AG04450 (cell line): ENCODE data around the gene YIF1A. TPM values are rescaled to one million over a fixed set of nuclear protein-coding genes. Genes with fewer than 3 reads are reported as not detected.

Source experiments
- CTCF ChIA-PET: fragments of 300-600, 350-600 bp; formaldehyde crosslinking; extraction: SDS; loops from one replicate; lab custom pipeline; 2022; ENCODE audit warnings: antibody characterized with exemption, inconsistent platforms; lab: Charles Lee
- POLR2A ChIA-PET: fragments of 350-600 bp; formaldehyde crosslinking; extraction: SDS; loops from one replicate; lab custom pipeline; 2021; ENCODE audit warnings: antibody characterized with exemption, inconsistent platforms; lab: Yijun Ruan, JAX
- DNase-seq: peaks from one replicate; pipeline ENCODE4 v3.0.0-alpha.2; 2011; ENCODE audit warnings: low read depth, low spot score
- H3K27ac ChIP-seq: one replicate; pipeline ENCODE4 v1.5.1; 2012; ENCODE audit warnings: low read depth, low read length, control low read depth
- H3K27me3 ChIP-seq: one replicate; pipeline ENCODE4 v1.6.0; 2012; ENCODE audit warnings: low read length; ENCODE audit not compliant: control insufficient read depth, insufficient read depth
- H3K4me3 ChIP-seq: 2 replicates; pipeline ENCODE4 v1.5.1; 2011; ENCODE audit warnings: mild to moderate bottlenecking, low read depth, low read length, control low read depth
- H3K9me3 ChIP-seq: 2 replicates; pipeline ENCODE4 v1.5.1; 2012; ENCODE audit warnings: low read length; ENCODE audit not compliant: control insufficient read depth, insufficient read depth
- polyA minus RNA-seq: library from RNA; depleted of rRNA, polyadenylated mRNA; stranded (reverse); fragments of >200 nt; gene quantifications from 2 replicates; pipeline ENCODE4 v1.2.3, GENCODE V29; 2011; rRNA and poly(A)+ RNA removed
- polyA plus RNA-seq: library from polyadenylated mRNA; depleted of rRNA; stranded (reverse); fragments of >200 nt; gene quantifications from 2 replicates; pipeline ENCODE4 v1.2.3, GENCODE V29; 2011; rRNA removed
- TF ChIP-seq, protein P1 (sequence below): IDR thresholded peaks from 2 replicates; pipeline ENCODE4 v1.5.1; 2011; ENCODE audit warnings: low read depth, low read length, control low read depth, inconsistent platforms

The YIF1A gene, protein sequence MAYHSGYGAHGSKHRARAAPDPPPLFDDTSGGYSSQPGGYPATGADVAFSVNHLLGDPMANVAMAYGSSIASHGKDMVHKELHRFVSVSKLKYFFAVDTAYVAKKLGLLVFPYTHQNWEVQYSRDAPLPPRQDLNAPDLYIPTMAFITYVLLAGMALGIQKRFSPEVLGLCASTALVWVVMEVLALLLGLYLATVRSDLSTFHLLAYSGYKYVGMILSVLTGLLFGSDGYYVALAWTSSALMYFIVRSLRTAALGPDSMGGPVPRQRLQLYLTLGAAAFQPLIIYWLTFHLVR
- 126 and 140 TPM in 2 replicates for polyA plus RNA-seq
- polyA minus RNA-seq = 175 and 209 TPM in 2 replicates

DNA sequence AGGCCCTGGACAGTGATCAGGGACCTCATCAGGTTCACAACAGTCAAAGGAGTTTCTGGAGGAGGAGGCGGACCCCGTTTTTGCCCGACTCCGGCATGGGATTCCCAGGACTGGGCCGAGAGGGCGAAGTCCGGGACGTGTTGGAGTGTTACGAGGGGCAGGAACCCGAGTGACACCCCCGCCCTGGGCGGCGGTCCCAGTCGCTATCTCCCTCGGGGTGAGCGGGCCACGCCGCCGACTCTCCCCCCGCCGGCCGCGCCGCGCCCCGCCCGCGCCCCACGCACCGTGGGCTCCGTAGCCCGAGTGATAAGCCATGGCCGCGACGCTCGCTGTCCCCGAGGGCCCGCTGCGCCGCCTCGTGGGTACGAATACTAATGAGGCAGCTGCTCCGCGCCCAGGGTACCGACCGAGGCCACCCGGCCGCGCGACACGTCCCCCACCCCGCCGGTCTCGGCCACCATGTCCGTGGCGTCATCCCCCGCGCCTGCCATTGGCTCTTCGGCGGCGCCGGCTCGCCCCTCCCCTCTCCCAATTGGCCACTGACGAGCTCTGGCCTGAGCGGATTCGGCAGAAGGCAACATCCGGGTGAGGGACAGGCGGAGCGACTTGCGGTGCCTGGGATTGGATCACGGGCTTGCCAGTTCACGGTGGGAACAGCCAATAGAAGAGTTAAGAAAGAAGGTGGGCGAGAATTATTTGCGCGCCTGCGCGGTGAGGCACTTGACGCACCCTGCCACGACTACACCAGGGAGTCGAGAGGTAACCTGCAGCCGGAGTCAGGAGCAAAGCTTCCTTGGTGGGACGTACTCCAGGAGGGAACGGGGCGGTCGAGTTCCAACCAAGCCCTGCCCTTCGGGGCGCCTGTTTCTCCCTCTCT is at the start of gene YIF1A:
YIF1A (minus strand) TSS at position 473 of the 877 bp plus-strand sequence; CDS start at position 315, 158 bp downstream.
- Histone ChIP-seq H3K9me3 (no peaks in the 10 kb centered on the region), H3K27ac (peak within 1 kb of the TSS; percentile 100), H3K27me3 (peaks cover 19% of the 10 kb centered on the region), H3K4me3 (peak within 1 kb of the TSS; percentile 84)
- POLR2A ChIA-PET = interaction anchor here (0.6 to 2.6 kb wide), 24 partner anchors 9 to 1317 kb away, joined by 3 to 25 read pairs (median 3); partner anchors contain the start of genes BRMS1, CD248, MAJIN and MRPL11
- TF ChIP-seq, protein P1, sequence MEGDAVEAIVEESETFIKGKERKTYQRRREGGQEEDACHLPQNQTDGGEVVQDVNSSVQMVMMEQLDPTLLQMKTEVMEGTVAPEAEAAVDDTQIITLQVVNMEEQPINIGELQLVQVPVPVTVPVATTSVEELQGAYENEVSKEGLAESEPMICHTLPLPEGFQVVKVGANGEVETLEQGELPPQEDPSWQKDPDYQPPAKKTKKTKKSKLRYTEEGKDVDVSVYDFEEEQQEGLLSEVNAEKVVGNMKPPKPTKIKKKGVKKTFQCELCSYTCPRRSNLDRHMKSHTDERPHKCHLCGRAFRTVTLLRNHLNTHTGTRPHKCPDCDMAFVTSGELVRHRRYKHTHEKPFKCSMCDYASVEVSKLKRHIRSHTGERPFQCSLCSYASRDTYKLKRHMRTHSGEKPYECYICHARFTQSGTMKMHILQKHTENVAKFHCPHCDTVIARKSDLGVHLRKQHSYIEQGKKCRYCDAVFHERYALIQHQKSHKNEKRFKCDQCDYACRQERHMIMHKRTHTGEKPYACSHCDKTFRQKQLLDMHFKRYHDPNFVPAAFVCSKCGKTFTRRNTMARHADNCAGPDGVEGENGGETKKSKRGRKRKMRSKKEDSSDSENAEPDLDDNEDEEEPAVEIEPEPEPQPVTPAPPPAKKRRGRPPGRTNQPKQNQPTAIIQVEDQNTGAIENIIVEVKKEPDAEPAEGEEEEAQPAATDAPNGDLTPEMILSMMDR = no peak
- CTCF ChIA-PET = interaction anchor here (0.6 to 2.1 kb wide), 9 partner anchors 23 to 120 kb away, joined by 3 to 8 read pairs (median 4); partner anchors contain the start of gene RIN1
- DNase-seq = peak; percentile 99

DNA sequence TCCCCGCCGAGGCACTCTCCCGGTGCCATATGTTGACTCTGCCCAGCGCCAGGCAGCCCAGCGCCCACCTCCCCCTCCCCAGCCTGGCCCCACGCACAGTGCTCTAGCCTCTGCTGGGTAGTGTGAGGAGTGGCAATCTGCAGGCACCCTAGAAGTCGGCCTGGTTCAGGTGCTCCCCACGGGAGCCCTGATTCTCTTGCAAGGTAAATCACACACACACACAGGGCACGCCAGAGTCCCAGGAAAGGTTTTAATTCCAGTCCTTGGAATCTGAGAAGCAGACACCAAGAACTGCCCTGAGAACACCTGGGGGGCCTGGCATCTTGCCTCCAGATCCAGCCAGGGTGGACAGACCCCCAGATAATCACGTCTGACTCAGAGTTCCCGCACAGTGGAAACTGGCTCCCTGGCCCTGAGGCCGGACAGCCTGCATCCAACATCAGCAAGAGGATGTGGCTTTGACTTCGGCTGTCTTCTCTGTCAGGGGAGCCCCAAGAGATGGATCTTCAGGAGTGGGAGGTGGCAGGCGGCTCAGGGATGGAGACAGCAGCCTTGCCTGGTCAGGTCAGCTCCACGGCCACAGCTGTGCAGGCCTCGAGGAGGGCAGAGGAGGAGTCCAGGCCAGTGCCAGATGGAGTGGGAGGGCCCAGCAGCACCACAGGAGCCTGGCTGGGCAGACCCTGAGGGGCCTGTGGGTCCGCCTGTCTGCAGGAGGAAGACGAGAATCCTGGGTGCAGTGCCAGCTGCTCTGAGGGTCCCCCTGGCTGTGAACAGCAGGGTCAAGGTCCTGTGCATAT is 48.4 kb upstream of the YIF1A start:
- no peaks in the 10 kb centered on the region for H3K27me3 ChIP-seq
- no peak for DNase-seq
- CTCF ChIA-PET = interaction anchor here (1.1 to 1.6 kb wide), 4 partner anchors 25 to 49 kb away, joined by 3 to 7 read pairs (median 6); partner anchors contain the start of gene YIF1A
- TF ChIP-seq, protein P1 = no peak
- peak overlapping the region; percentile 97 for H3K27ac ChIP-seq
- H3K4me3 ChIP-seq = no peak overlapping the region
- peaks cover 3% of the 10 kb centered on the region; the same call in 1 of the 2 replicates for H3K9me3 ChIP-seq
- POLR2A ChIA-PET = interaction anchor here (0.7 to 3.7 kb wide), 7 partner anchors 7 to 48 kb away, joined by 4 to 99 read pairs (median 13); partner anchors contain the start of genes B4GAT1, BRMS1, CD248 and YIF1A

GRCh38 chr11:66336234-66337102 is 47.5 kb upstream of the YIF1A start, which contains the start of gene RIN1:
Gene RIN1 (minus strand): TSS chr11:66336434. CDS start chr11:66336402, 32 bp downstream.
- TF ChIP-seq, protein P1 = peak; percentile 24; the same call in 1 of the 2 replicates
- ChIA-PET POLR2A (interaction anchor here (0.6 to 3.7 kb wide), 13 partner anchors 8 to 93 kb away, joined by 3 to 99 read pairs (median 5); partner anchors contain the start of genes B4GAT1, BRMS1, CD248 and YIF1A), CTCF (interaction anchor here (0.8 to 2.3 kb wide), 9 partner anchors 9 to 54 kb away, joined by 3 to 64 read pairs (median 4); partner anchors contain the start of genes BRMS1, CD248 and YIF1A)
- peak within 1 kb of the TSS; percentile 97 for H3K27ac ChIP-seq
- no peaks in the 10 kb centered on the region for H3K27me3 ChIP-seq
- H3K4me3 ChIP-seq = peak within 1 kb of the TSS; percentile 85
- H3K9me3 ChIP-seq = peaks cover 3% of the 10 kb centered on the region; the same call in 1 of the 2 replicates
- peak; percentile 97 for DNase-seq
